C4-2B (cell line): Measurements from ENCODE around the gene DSCAM.

Source experiments
- H3K27ac ChIP-seq: fragments of 450-650 bp; 2 replicates; pipeline ENCODE4 v1.5.1; 2017
- CTCF ChIP-seq: fragments of 450-650 bp; conservative IDR thresholded peaks from 2 replicates; pipeline ENCODE4 v1.5.1; 2017; ENCODE audit warnings: mild to moderate bottlenecking
- ZFX ChIP-seq: fragments of 450-650 bp; IDR thresholded peaks from 2 replicates; pipeline ENCODE4 v1.6.1; 2017

DSCAM gene

GRCh38 chr21:40668555-40669275 is 178.2 kb downstream of the DSCAM start:
- no peak overlapping the region for H3K27ac ChIP-seq
- no peak for TF ChIP-seq ZFX
- TF ChIP-seq CTCF: no peak

- TF ChIP-seq CTCF (no peak), ZFX (no peak)
- no peak overlapping the region for H3K27ac ChIP-seq
Observed at GRCh38 chr21:40667967-40668366, 179.0 kb downstream of the DSCAM start.

- TF ChIP-seq ZFX: no peak
- TF ChIP-seq CTCF: no peak
- no peak overlapping the region for H3K27ac ChIP-seq
Observed at GRCh38 chr21:40662889-40663288, 184.1 kb downstream of the DSCAM start.

GRCh38 chr21:40660461-40660860 is 186.5 kb downstream of the DSCAM start:
- H3K27ac ChIP-seq: no peak overlapping the region
- no peak for TF ChIP-seq CTCF
- TF ChIP-seq ZFX: no peak

GRCh38 chr21:40658311-40658710 is 188.6 kb downstream of the DSCAM start:
- H3K27ac ChIP-seq: no peak overlapping the region
- TF ChIP-seq CTCF (no peak), ZFX (no peak)

GRCh38 chr21:40652436-40652835 is 194.5 kb downstream of the DSCAM start:
- H3K27ac ChIP-seq: no peak overlapping the region
- no peak for TF ChIP-seq CTCF

GRCh38 chr21:40647706-40648105 is 199.3 kb downstream of the DSCAM start:
- H3K27ac ChIP-seq: no peak overlapping the region
- TF ChIP-seq ZFX (no peak), CTCF (no peak)
